HepG2 (cell line): ENCODE data around the gene CPNE1. TPM values are rescaled to one million over a fixed set of nuclear protein-coding genes. Genes with fewer than 3 reads are reported as not detected.

Experiments
- ATAD3A ChIP-seq: sonication (generic); formaldehyde crosslinking; IDR thresholded peaks from 2 replicates; pipeline ENCODE4 v1.4.0; 2020; ENCODE audit warnings: missing genetic modification reagents
- CBX2 ChIP-seq, 2 experiments: fragments of 200-600 bp in 1 of 2; sonication (generic); formaldehyde crosslinking in 1 of 2; IDR thresholded peaks; 2 replicates each; pipeline versions ENCODE4 v1.7.0 to v1.8.1; 2018 to 2022; ENCODE audit warnings: low read depth in 2 of 2, low read length in 1 of 2, mild to moderate bottlenecking in 1 of 2, missing genetic modification reagents in 1 of 2
- GABPA ChIP-seq, 2 experiments: IDR thresholded peaks; 2 replicates each; pipeline ENCODE4 v1.6.1; 2011 to 2016; ENCODE audit warnings: low read depth in 2 of 2, low read length in 1 of 2, missing biosample characterization in 1 of 2, missing genetic modification characterization in 1 of 2
- HNF4A ChIP-seq: sonication (generic); formaldehyde crosslinking; IDR thresholded peaks from 2 replicates; pipeline ENCODE4 v1.4.0; 2020; ENCODE audit warnings: missing genetic modification reagents
- NFIC ChIP-seq: IDR thresholded peaks from 2 replicates; pipeline ENCODE4 v1.6.1; 2012; ENCODE audit warnings: mild to moderate bottlenecking, low read length, inconsistent platforms
- NPAS2 ChIP-seq: sonication (generic); formaldehyde crosslinking; IDR thresholded peaks from 2 replicates; pipeline ENCODE4 v1.8.0; 2022; ENCODE audit warnings: mild to moderate bottlenecking, missing genetic modification reagents, borderline replicate concordance
- NR3C1 ChIP-seq: sonication (generic); formaldehyde crosslinking; IDR thresholded peaks from 2 replicates; pipeline ENCODE4 v1.4.0; 2020; ENCODE audit warnings: missing genetic modification reagents
- PHF8 ChIP-seq: sonication (generic); formaldehyde crosslinking; IDR thresholded peaks from 2 replicates; pipeline ENCODE4 v1.5.0; 2020; ENCODE audit warnings: missing genetic modification reagents
- RARG ChIP-seq: sonication (generic); formaldehyde crosslinking; IDR thresholded peaks from 2 replicates; pipeline ENCODE4 v1.4.0; 2020; ENCODE audit warnings: low read depth, mild to moderate bottlenecking, missing genetic modification reagents
- RBM22 ChIP-seq: fragments of 200-400 bp; formaldehyde crosslinking; optimal IDR thresholded peaks from 2 replicates; pipeline ENCODE3; 2017; ENCODE audit warnings: mild to moderate bottlenecking, low read length, moderate library complexity
- RERE ChIP-seq: IDR thresholded peaks from 2 replicates; pipeline ENCODE4 v1.6.1; 2016; ENCODE audit warnings: low read depth, missing genetic modification reagents, missing compliant biosample characterization
- SOX5 ChIP-seq: IDR thresholded peaks from 2 replicates; pipeline ENCODE4 v1.6.1; 2016; ENCODE audit warnings: borderline replicate concordance
- SRY ChIP-seq: sonication (generic); formaldehyde crosslinking; IDR thresholded peaks from 2 replicates; pipeline ENCODE4 v1.8.0; 2022; ENCODE audit warnings: mild to moderate bottlenecking, missing genetic modification reagents
- TEAD2 ChIP-seq: sonication (generic); formaldehyde crosslinking; IDR thresholded peaks from 2 replicates; pipeline ENCODE4 v1.9.0; 2021; ENCODE audit warnings: missing genetic modification reagents
- XBP1 ChIP-seq: sonication (generic); formaldehyde crosslinking; IDR thresholded peaks from 2 replicates; pipeline ENCODE4 v1.5.0; 2020; ENCODE audit warnings: missing genetic modification reagents
- YEATS4 ChIP-seq: sonication (generic); formaldehyde crosslinking; IDR thresholded peaks from 2 replicates; pipeline ENCODE4 v1.4.0; 2020; ENCODE audit warnings: missing genetic modification reagents, borderline replicate concordance
- ZC3H4 ChIP-seq: sonication (generic); formaldehyde crosslinking; IDR thresholded peaks from 2 replicates; pipeline ENCODE4 v1.4.0; 2020; ENCODE audit warnings: missing genetic modification reagents, borderline replicate concordance
- ZNF30 ChIP-seq: sonication (generic); formaldehyde crosslinking; IDR thresholded peaks from 2 replicates; pipeline ENCODE4 v1.5.0; 2020; ENCODE audit warnings: mild to moderate bottlenecking, missing genetic modification reagents
- ZNF75D ChIP-seq: sonication (generic); formaldehyde crosslinking; IDR thresholded peaks from 2 replicates; pipeline ENCODE4 v1.8.1; 2023; ENCODE audit warnings: missing genetic modification reagents, mild to moderate bottlenecking, borderline replicate concordance
- ZNF776 ChIP-seq: sonication (generic); formaldehyde crosslinking; IDR thresholded peaks from 2 replicates; pipeline ENCODE4 v1.4.0; 2020; ENCODE audit warnings: mild to moderate bottlenecking, missing genetic modification reagents
- polyA plus RNA-seq, 8 experiments: library from polyadenylated mRNA; depleted of rRNA in 3 of 8; stranded (reverse) in 7 of 8; unstranded in 1 of 8; fragments of >200 nt; fragmentation: Illumina TruSeq in 4 of 8; extraction: Trizol in 4 of 8; gene quantifications; 2 replicates each; pipeline versions ENCODE4 v1.2.1 to v1.2.3, GENCODE V29; 2011 to 2016; ENCODE audit warnings: low read depth in 4 of 8, missing spikeins in 1 of 8, mixed read lengths in 1 of 8; ENCODE audit not compliant: insufficient read depth in 1 of 8
- total RNA-seq, 5 experiments: library from RNA; depleted of rRNA; stranded (reverse); fragments of >200 nt; fragmentation: Illumina TruSeq; extraction: Trizol; gene quantifications; 2 replicates each; pipeline ENCODE4 v1.2.3, GENCODE V29; 2016; ENCODE audit warnings: low read depth in 1 of 5
- TF ChIP-seq, protein P1 (sequence below): sonication (generic); formaldehyde crosslinking; IDR thresholded peaks from 2 replicates; pipeline ENCODE4 v1.5.1; 2020; ENCODE audit warnings: mild to moderate bottlenecking, missing genetic modification reagents, moderate library complexity
- TF ChIP-seq, protein P2 (sequence below): IDR thresholded peaks from 2 replicates; pipeline ENCODE4 v1.6.1; 2018; ENCODE audit warnings: missing genetic modification reagents, mild to moderate bottlenecking, missing compliant biosample characterization

The CPNE1 gene
- total and polyA plus RNA-seq, 2 of the 13 experiments (the other 11 are each of a cell fraction or from before 2014, with no cell fraction given), result 408 to 431 TPM

- TF ChIP-seq, protein P1, sequence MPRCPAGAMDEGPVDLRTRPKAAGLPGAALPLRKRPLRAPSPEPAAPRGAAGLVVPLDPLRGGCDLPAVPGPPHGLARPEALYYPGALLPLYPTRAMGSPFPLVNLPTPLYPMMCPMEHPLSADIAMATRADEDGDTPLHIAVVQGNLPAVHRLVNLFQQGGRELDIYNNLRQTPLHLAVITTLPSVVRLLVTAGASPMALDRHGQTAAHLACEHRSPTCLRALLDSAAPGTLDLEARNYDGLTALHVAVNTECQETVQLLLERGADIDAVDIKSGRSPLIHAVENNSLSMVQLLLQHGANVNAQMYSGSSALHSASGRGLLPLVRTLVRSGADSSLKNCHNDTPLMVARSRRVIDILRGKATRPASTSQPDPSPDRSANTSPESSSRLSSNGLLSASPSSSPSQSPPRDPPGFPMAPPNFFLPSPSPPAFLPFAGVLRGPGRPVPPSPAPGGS, result peak; percentile 99
- TF ChIP-seq YEATS4 (CRISPR knock-in tag) (peak; percentile 99), GABPA (IDR thresholded peaks at IDR 0.05; ENCODE audit: low read depth, low read length) (no peak), GABPA (CRISPR knock-in tag; IDR thresholded peaks at IDR 0.05; ENCODE audit: low read depth) (peak; percentile 86), ATAD3A (CRISPR knock-in tag) (no peak; the same call in 1 of the 2 replicates), XBP1 (CRISPR knock-in tag) (peak; percentile 75; the same call in 1 of the 2 replicates), ZNF776 (CRISPR knock-in tag) (peak; percentile 85), ZC3H4 (CRISPR knock-in tag) (no peak), SOX5 (CRISPR knock-in tag) (peak; percentile 37; the same call in 1 of the 2 replicates), RBM22 (no peak), ZNF75D (CRISPR knock-in tag) (no peak), TEAD2 (CRISPR knock-in tag) (no peak; the same call in 1 of the 2 replicates), CBX2 (IDR thresholded peaks at IDR 0.05; ENCODE audit: low read depth, low read length) (no peak), CBX2 (CRISPR knock-in tag; IDR thresholded peaks at IDR 0.05; ENCODE audit: low read depth) (peak; percentile 45; the same call in 1 of the 2 replicates), HNF4A (CRISPR knock-in tag) (peak; percentile 37; the same call in 1 of the 2 replicates), NFIC (no peak), PHF8 (CRISPR knock-in tag) (peak; percentile 99), NPAS2 (CRISPR knock-in tag) (no peak), RARG (peak; percentile 98), NR3C1 (no peak), RERE (CRISPR knock-in tag) (peak; percentile 56; the same call in 1 of the 2 replicates), SRY (CRISPR knock-in tag) (peak; percentile 99), ZNF30 (CRISPR knock-in tag) (peak; percentile 74; the same call in 1 of the 2 replicates)
- TF ChIP-seq, protein P2, sequence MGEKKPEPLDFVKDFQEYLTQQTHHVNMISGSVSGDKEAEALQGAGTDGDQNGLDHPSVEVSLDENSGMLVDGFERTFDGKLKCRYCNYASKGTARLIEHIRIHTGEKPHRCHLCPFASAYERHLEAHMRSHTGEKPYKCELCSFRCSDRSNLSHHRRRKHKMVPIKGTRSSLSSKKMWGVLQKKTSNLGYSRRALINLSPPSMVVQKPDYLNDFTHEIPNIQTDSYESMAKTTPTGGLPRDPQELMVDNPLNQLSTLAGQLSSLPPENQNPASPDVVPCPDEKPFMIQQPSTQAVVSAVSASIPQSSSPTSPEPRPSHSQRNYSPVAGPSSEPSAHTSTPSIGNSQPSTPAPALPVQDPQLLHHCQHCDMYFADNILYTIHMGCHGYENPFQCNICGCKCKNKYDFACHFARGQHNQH (CRISPR knock-in tag), result peak; percentile 98
Measured at GRCh38 chr20:35664466-35665206, at the start of gene CPNE1, which contains the start of gene RBM12 (continued).
